Hindlimb muscle (tissue), 1 donor: ENCODE results near the gene DPPA5. TPM values are rescaled to one million over a fixed set of nuclear protein-coding genes. Genes with fewer than 3 reads are reported as not detected.

Experiments used
- polyA plus RNA-seq: library from polyadenylated mRNA; unstranded; fragments of 120-200 nt; gene quantifications from one replicate; pipeline ENCODE4 v1.2.1, GENCODE V29; 2013; ENCODE audit not compliant: insufficient read length

Gene DPPA5
- polyA plus RNA-seq, 1 donor = not detected

Other genes starting within 250 kb of the DPPA5 start
- gene KHDC1L, start 128.8 kb downstream of the DPPA5 start, polyA plus RNA-seq = not detected
- gene KHDC1, start 91.1 kb downstream of the DPPA5 start, polyA plus RNA-seq = 5.5 TPM
- gene KHDC3L, start 8.4 kb upstream of the DPPA5 start, polyA plus RNA-seq = not detected
- 0.36 TPM for gene OOEP, start 15.6 kb upstream of the DPPA5 start, polyA plus RNA-seq
- 1.2 TPM for gene DDX43, start 40.6 kb upstream of the DPPA5 start, polyA plus RNA-seq
- 5.3 TPM for gene CGAS, start 98.0 kb upstream of the DPPA5 start, polyA plus RNA-seq
- gene MTO1, start 107.5 kb upstream of the DPPA5 start, polyA plus RNA-seq = 20.3 TPM
- gene EEF1A1, start 166.8 kb upstream of the DPPA5 start, polyA plus RNA-seq = 20,185 TPM